ENCODE results near the gene HELZ.
"Not testable (repeated sequence)": the region's sequence is repeated elsewhere in the genome, so short reads cannot be mapped to it uniquely, and the experiment has no call there.

Gene HELZ

DNA sequence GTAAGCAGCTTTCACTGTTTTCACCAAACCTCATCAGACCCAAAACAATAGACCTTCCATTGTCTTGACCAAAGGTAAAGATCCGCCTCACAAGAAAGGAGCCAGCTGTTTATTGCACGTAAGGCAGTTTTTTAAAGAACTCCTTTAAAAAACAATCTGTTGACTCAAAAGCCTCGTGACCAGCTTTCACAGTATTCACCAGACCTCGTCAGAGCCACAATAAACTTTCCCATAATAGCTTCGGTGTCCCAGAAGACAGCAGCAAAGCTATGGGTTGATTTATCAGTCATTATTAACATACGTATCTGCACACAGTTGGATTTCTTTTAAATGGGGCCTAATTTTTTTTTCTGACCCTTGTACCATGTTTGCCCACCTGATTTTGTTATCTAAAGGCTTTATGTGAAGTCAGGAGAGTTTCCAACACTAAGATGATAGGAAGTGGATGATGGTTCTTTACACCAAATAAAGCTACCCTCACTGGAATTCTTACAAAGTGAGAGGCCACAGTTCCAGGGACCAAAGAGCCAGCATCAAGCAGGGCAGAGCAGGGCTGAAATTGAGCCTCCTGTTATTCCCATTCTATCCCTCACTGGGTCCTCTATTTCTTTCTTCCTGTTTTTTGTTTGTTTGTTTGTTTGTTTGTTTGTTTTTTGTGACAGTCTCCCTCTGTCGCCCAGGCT lies 17.6 kb upstream of the HELZ start:
- DNase-seq (ENCODE audit: low read depth), result no peak

DNA sequence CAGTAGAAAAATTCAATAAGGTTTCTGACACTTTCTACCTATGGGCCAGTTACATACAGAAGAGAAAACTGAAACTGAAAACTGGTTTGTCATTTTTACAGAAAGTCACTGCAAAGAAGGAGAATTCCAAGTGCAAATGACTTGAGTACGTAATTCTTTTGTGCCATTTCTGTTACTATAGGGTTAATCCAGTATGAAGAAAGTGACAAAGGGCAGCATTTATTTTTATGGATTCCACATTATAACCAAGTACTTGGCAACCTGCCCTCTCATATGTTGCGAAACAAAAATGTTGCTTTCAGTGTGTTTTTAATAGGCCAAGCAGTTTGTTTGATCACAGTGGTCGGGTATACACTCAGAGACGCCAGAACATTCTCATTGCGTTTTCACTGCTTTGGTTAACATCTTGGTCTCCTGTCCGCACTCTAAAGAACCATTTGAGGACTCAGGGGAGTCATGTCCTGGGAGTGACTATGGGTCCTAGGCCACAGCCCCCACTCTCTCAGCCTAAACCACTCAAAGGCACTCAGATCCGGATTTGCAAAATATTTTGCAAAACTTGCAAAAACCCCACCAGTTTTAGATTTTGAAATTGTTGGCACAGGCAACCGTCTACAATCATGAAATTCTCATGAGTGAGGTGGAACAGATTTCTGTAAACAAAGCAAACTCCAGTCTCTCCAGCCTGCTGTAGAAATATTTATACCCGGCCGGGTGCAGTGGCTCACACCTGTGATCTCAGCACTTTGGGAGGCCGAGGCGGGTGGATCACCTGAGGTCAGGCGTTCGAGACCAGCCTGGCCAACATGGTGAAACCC lies 15.4 kb upstream of the HELZ start:
- no peak for DNase-seq (ENCODE audit: low read depth)

GRCh38 chr17:67258821-67259468 lies 13.9 kb upstream of the HELZ start:
- no peak for DNase-seq (ENCODE audit: low read depth)

DNA sequence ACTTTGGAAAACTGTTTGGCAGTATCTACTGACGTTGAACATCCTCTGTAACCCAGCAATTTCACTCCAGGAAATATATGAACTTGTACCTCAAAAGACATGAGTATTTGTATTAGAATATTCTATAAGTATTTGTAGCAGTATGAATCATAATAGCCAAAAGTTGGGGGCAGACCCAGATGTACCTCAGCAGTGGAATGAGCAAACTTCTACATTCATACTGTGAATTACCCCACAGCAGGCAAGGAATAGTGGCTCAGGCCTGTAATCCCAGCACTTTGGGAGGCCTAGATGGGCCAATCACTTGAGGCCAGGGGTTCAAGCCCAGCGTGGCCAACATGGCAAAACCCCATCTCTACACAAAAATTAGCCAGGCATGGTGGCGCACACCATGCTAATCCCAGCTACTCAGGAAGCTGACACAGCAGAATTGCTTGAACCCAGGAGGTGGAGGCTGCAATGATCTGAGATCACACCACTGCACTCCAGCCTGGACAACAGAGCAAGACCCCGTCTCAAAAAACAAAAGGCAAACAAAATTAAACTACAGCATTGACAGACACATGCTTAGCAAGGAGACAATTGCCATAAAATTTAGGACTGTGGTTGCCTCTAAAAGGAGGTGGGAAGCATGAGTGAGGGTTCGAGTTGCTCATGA lies 11.2 kb upstream of the HELZ start:
- DNase-seq (ENCODE audit: low read depth), result no peak

DNA sequence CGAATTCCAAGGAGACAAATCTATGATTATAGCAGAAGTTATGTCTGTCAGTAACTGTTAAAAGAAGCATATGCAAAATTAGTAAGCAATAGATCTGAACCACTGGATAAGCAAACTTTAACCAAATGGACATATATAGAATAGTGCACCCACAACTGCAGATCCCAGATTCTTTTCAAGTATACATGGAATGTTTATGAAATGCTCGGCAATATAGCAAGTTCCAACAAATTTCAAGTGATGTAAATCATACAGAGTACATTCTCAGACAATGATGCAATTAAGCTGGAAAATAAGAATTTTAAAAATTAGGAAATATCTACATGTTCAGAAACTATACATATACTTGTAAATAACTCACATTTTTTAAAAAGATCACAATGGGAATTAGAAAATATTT lies 8.4 kb upstream of the HELZ start:
- DNase-seq (ENCODE audit: low read depth), result no peak

DNA sequence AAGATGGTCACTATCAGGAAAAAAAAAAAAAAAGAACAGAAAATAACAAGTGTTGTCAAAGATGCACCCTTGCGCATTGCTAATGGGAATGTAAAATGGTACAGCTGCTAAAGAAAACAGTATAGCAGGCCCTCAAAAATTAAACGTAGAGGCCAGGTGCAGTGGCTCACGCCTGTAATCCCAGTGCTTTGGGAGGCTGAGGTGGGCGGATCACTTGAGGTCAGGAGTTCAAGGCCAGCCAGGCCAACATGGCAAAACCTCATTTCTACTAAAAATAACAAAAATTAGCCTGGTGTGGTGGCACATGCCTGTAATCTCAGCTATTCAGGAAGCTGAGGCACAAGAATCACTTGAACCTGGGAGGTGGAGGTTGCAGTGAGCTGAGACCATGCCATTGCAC lies 6.6 kb upstream of the HELZ start:
- DNase-seq (ENCODE audit: low read depth), result not testable (repeated sequence)

- no peak for DNase-seq (ENCODE audit: low read depth)
Observed at GRCh38 chr17:67248291-67248690, 3.3 kb upstream of the HELZ start.

DNA sequence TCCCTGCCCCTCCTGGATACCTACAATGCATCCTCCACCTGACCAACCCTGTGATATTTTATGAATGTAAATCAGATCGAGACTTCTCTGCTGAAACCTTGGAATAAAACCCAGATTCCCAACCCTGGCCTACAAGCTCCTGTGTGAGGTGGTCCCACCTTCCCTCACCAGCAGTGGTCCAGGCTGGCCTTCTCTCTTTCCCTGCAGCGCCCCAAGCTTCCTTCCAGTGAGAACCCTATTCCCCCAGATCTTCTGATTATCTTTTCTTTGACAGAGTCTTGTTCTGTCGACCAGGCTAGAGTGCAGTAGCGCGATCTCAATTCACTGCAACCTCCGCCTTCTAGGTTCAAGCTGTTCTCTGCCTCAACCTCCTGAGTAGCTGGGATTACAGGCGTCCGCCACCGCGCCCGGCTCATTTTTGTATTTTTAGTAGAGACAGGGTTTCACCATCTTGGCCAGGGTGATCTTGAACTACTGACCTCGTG lies 2.5 kb upstream of the HELZ start:
- no peak for DNase-seq (ENCODE audit: low read depth)

- no peak for DNase-seq (ENCODE audit: low read depth)
Observed at GRCh38 chr17:67246653-67247415, 1.8 kb upstream of the HELZ start.

- no peak for DNase-seq (ENCODE audit: low read depth)
Observed at GRCh38 chr17:67246403-67246652, 1.3 kb upstream of the HELZ start.

GRCh38 chr17:67245694-67246402 lies 852 bp upstream of the HELZ start:
- no peak for DNase-seq (ENCODE audit: low read depth)

GRCh38 chr17:67244431-67245072 lies 444 bp downstream of the HELZ start:
- DNase-seq (ENCODE audit: low read depth), result no peak

DNA sequence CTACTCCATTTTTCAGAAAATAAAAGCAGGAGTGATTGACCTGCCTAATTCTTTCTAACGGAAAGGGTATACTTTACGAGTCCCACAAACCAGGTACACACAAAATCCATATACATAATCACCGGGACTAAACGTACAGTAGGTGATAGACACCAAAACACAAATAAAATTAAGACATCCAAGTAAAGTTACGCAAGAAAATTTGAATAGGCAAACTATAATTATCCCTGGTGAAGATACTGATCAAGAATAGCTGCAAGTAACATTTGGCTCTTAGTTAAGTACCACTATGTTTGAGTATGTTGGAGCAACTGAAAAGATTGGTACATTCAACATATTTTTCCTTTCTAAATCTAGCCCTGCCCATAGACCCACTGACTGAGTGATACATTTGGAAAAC lies 1.7 kb downstream of the HELZ start:
- DNase-seq (ENCODE audit: low read depth), result no peak

GRCh38 chr17:67241719-67242341 lies 3.2 kb downstream of the HELZ start:
- DNase-seq (ENCODE audit: low read depth), result no peak

GRCh38 chr17:67239597-67239996 lies 5.4 kb downstream of the HELZ start:
- no peak for DNase-seq (ENCODE audit: low read depth)

GRCh38 chr17:67238991-67239390 lies 6.0 kb downstream of the HELZ start:
- no peak for DNase-seq (ENCODE audit: low read depth)

GRCh38 chr17:67232441-67232840 lies 12.6 kb downstream of the HELZ start:
- DNase-seq (ENCODE audit: low read depth), result no peak

- no peak for DNase-seq (ENCODE audit: low read depth)
Observed at GRCh38 chr17:67229109-67229955, 15.7 kb downstream of the HELZ start.

- DNase-seq (ENCODE audit: low read depth), result no peak
Observed at GRCh38 chr17:67227488-67227887, 17.5 kb downstream of the HELZ start.

Measured in HS-27A (cell line).